T-helper 2 cell treated with Interferon-gamma antibody and Interleukin-4, amounts not matched to agents 5 μg/mL and 100 μg/mL, for 36 hours (primary cell): ENCODE results near the gene CARNS1.

Experiments
- DNase-seq: peaks from one replicate; pipeline ENCODE4 v3.0.0; 2021; ENCODE audit warnings: low spot score
- H3K27ac Mint-ChIP-seq: one replicate; pipeline ENCODE4 v1.8.0; 2021; ENCODE audit warnings: mild to moderate bottlenecking, mixed read lengths
- H3K27me3 Mint-ChIP-seq: one replicate; pipeline ENCODE4 v1.8.0; 2021; ENCODE audit warnings: low read depth, mixed read lengths
- H3K36me3 Mint-ChIP-seq: one replicate; pipeline ENCODE4 v1.8.0; 2021; ENCODE audit warnings: low read depth, mixed read lengths
- H3K4me1 Mint-ChIP-seq: one replicate; pipeline ENCODE4 v1.8.0; 2021; ENCODE audit warnings: low read depth, mixed read lengths
- H3K4me3 Mint-ChIP-seq: one replicate; pipeline ENCODE4 v1.8.0; 2022; ENCODE audit warnings: mild to moderate bottlenecking, moderate library complexity, mixed read lengths
- H3K9me3 Mint-ChIP-seq: one replicate; pipeline ENCODE4 v1.8.0; 2021; ENCODE audit warnings: mixed read lengths

CARNS1 gene

DNA sequence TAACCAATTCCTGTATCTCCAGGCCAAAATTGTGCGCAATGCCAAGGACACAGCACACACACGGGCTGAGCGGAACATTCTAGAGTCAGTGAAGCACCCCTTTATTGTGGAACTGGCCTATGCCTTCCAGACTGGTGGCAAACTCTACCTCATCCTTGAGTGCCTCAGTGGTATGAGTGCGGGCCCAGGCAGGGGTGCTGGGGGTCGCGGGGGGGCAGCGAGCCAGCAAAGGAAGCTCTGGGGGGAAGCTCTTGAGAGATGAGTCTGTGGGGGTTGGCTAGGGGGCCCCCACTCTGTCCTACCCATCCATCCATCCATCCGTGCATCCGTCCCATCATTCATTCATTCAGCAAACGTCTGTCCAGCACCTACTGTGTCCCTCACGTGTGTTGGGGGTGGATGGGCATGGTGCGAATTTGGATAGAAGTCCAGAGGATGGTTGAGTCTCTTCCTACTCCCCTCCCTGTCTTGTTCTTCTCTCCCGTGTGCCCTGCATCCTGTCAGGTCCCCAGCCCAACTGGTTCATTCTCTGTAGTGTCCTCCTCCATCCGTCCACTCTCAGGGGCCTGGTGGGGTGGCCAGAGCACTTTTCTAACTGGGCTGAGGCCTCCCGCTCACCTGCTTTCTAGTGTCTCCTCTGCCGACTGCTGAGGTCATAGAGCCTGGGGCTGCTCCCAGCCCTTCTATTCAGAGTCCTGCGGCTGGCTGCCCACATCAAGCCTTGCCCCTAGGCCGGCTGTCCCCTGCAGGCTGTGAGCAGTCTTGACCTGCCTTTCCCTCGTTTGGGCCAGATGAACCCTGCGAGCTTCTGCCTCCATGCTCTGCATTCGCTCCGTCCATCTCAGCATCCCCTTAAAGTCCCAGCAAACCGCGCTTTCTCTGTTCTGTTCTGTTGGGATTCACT lies 16.1 kb downstream of the CARNS1 start:
- H3K27me3 Mint-ChIP-seq, result no peaks in the 10 kb centered on the region
- no peaks in the 10 kb centered on the region for H3K9me3 Mint-ChIP-seq
- H3K4me3 Mint-ChIP-seq, result peak overlapping the region; percentile 33
- H3K36me3 Mint-ChIP-seq, result peaks cover 30% of the 10 kb centered on the region
- peaks cover 35% of the 10 kb centered on the region for H3K4me1 Mint-ChIP-seq
- no peak for DNase-seq
- peak overlapping the region; percentile 89 for H3K27ac Mint-ChIP-seq

DNA sequence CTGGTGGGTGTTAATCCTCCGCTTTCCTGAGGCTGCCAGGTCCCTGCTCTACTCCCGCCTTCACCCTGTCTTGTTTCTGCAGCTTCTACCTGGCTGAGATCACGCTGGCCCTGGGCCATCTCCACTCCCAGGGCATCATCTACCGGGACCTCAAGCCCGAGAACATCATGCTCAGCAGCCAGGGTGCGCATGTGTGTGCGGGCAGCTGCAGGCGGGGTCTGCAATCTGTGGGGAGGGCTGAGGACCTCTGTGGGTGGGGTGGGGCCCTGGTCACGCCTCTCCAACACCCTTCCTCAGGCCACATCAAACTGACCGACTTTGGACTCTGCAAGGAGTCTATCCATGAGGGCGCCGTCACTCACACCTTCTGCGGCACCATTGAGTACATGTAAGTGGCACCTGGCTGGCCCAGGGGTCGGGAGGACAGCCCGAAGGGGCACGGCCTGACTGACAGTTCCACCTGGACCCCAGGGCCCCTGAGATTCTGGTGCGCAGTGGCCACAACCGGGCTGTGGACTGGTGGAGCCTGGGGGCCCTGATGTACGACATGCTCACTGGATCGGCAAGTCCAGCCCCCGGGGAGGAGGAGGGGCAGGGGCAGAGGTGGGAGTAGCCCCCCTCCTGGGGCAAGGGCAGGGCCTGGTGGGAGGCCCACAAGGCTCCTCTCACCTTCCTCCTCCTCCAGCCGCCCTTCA lies 17.3 kb downstream of the CARNS1 start:
- H3K9me3 Mint-ChIP-seq, result no peaks in the 10 kb centered on the region
- no peaks in the 10 kb centered on the region for H3K27me3 Mint-ChIP-seq
- no peak overlapping the region for H3K4me3 Mint-ChIP-seq
- H3K4me1 Mint-ChIP-seq, result peaks cover 31% of the 10 kb centered on the region
- no peak for DNase-seq
- peaks cover 39% of the 10 kb centered on the region for H3K36me3 Mint-ChIP-seq
- H3K27ac Mint-ChIP-seq, result peak overlapping the region; percentile 89

DNA sequence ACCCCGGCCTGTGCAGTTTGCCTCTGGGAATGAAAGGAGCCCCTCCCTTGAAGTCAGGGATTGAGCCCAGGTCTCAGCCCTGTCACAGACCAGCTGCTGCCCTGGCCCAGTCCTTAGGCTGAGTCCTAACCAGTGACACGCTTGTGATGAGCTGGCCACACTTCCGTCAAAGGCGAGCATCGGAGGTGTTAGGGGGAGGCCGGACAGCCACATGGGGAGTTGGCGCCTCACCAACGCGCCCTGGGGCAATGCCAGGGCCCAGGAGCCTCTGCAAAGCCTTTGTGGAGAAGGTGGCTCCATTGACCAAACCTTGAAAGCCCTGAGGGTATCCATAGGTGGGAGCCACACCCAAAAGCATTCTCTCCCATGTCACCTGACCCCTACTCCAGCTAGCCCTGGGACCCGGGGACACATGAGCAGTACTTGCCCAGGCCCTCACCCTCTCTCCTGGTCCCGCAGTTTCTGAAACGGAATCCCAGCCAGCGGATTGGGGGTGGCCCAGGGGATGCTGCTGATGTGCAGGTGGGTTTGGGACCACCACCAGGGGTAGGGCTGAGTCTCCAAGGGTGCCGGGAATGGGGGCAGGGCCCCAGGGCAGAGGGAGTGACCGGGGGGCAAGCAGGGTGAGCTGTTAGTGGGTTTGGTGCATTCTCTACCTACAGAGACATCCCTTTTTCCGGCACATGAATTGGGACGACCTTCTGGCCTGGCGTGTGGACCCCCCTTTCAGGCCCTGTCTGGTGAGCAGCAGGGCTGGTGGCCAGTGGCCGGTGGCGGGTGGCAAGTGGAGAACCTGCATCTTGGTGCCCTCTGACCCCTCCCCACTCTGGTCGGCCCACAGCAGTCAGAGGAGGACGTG lies 18.3 kb downstream of the CARNS1 start:
- Mint-ChIP-seq H3K4me1 (peaks cover 29% of the 10 kb centered on the region), H3K27me3 (no peaks in the 10 kb centered on the region), H3K4me3 (peak overlapping the region; percentile 40), H3K27ac (peak overlapping the region; percentile 55), H3K36me3 (peaks cover 40% of the 10 kb centered on the region), H3K9me3 (no peaks in the 10 kb centered on the region)
- DNase-seq, result no peak

- peak overlapping the region; percentile 40 for H3K4me3 Mint-ChIP-seq
- H3K36me3 Mint-ChIP-seq, result peaks cover 46% of the 10 kb centered on the region
- no peaks in the 10 kb centered on the region for H3K27me3 Mint-ChIP-seq
- DNase-seq, result no peak
- H3K4me1 Mint-ChIP-seq, result peaks cover 33% of the 10 kb centered on the region
- H3K27ac Mint-ChIP-seq, result peak overlapping the region; percentile 31
- no peaks in the 10 kb centered on the region for H3K9me3 Mint-ChIP-seq
Measured at GRCh38 chr11:67434395-67434881, 19.0 kb downstream of the CARNS1 start.

DNA sequence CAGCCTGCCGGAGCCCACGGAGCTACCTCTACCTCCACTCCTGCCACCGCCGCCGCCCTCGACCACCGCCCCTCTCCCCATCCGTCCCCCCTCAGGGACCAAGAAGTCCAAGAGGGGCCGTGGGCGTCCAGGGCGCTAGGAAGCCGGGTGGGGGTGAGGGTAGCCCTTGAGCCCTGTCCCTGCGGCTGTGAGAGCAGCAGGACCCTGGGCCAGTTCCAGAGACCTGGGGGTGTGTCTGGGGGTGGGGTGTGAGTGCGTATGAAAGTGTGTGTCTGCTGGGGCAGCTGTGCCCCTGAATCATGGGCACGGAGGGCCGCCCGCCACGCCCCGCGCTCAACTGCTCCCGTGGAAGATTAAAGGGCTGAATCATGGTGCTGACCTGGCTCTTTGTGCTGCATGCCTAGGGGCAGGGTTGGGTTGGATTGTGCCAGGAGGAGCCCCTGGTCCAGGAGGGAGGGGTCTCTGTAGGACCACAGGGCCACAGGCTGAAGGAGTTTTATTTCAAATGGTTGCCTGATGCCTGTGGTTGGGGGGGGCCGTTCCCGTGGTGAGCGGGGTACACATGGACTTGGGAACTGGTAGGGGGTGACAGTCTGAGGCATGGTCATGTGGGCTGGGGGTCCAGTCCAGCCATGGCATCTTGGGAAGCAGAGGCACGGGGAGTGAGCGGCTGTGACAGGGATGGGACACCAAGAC lies 19.7 kb downstream of the CARNS1 start:
- Mint-ChIP-seq H3K4me3 (peak overlapping the region; percentile 99), H3K36me3 (peaks cover 50% of the 10 kb centered on the region), H3K9me3 (no peaks in the 10 kb centered on the region), H3K27me3 (no peaks in the 10 kb centered on the region), H3K27ac (peak overlapping the region; percentile 69), H3K4me1 (peaks cover 39% of the 10 kb centered on the region)
- no peak for DNase-seq

DNA sequence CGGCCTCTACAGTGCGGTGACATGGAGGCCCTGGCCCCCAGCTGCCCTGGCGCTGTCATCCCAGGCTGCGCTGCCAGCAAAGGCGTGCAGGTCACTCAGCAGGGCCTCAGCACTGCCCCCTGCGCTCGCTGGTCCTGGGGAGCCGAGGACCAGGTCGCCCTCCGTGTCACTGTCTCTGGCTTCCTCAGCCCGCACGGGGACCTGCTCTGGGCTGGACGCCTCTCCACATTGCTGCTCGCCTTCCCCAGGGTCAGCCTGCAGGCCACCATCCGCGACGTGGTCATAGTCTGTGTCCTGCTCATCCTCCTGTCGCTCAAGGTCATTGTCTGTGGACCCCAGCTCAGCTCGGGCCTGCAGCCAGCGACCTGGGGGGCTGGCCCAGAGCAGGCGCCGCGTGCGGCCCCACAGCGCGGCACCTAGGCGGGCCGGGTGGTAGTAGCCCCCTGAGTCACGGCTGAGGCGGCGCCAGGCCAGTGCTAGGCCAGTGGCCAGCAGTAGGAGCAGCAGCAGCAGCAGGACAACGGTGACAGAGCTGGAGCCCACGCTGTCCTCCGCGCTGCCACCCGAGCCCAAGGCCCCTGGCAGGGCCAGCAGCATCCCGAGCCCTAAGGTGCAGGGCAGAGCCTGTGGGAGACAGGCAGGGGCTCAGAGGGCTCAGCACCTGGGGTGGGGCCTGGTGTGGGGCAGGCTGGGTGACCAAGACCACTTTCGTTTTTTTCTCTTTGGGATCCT lies 20.4 kb downstream of the CARNS1 start:
- no peaks in the 10 kb centered on the region for H3K9me3 Mint-ChIP-seq
- DNase-seq, result no peak
- peak overlapping the region; percentile 92 for H3K27ac Mint-ChIP-seq
- H3K36me3 Mint-ChIP-seq, result peaks cover 48% of the 10 kb centered on the region
- H3K4me3 Mint-ChIP-seq, result peak overlapping the region; percentile 99
- H3K4me1 Mint-ChIP-seq, result peaks cover 43% of the 10 kb centered on the region
- H3K27me3 Mint-ChIP-seq, result no peaks in the 10 kb centered on the region

- H3K36me3 Mint-ChIP-seq, result peaks cover 47% of the 10 kb centered on the region
- peaks cover 42% of the 10 kb centered on the region for H3K4me1 Mint-ChIP-seq
- peak overlapping the region; percentile 92 for H3K27ac Mint-ChIP-seq
- H3K9me3 Mint-ChIP-seq, result no peaks in the 10 kb centered on the region
- peak; percentile 60 for DNase-seq
- H3K4me3 Mint-ChIP-seq, result peak overlapping the region; percentile 99
- H3K27me3 Mint-ChIP-seq, result no peaks in the 10 kb centered on the region
Measured at GRCh38 chr11:67436459-67437081, 21.1 kb downstream of the CARNS1 start.

- no peaks in the 10 kb centered on the region for H3K9me3 Mint-ChIP-seq
- peak within 1 kb of the TSS; percentile 92 for H3K27ac Mint-ChIP-seq
- no peaks in the 10 kb centered on the region for H3K27me3 Mint-ChIP-seq
- H3K4me1 Mint-ChIP-seq, result peaks cover 38% of the 10 kb centered on the region
- peaks cover 45% of the 10 kb centered on the region for H3K36me3 Mint-ChIP-seq
- peak within 1 kb of the TSS; percentile 99 for H3K4me3 Mint-ChIP-seq
- peak; percentile 64 for DNase-seq
Measured at GRCh38 chr11:67437082-67437808, 21.8 kb downstream of the CARNS1 start, which contains the start of gene PTPRCAP. PTPRCAP (minus strand) TSS chr11:67437682; CDS start chr11:67437619, 63 bp downstream.

GRCh38 chr11:67437809-67438157 lies 22.3 kb downstream of the CARNS1 start:
- Mint-ChIP-seq H3K4me3 (peak overlapping the region; percentile 99), H3K27me3 (no peaks in the 10 kb centered on the region), H3K36me3 (peaks cover 41% of the 10 kb centered on the region), H3K9me3 (no peaks in the 10 kb centered on the region), H3K4me1 (peaks cover 41% of the 10 kb centered on the region), H3K27ac (peak overlapping the region; percentile 91)
- no peak for DNase-seq

GRCh38 chr11:67438158-67438902 lies 22.9 kb downstream of the CARNS1 start:
- DNase-seq, result peak; percentile 81
- Mint-ChIP-seq H3K9me3 (no peaks in the 10 kb centered on the region), H3K27me3 (no peaks in the 10 kb centered on the region)

More at GRCh38 chr11:67438158-67438902, 22.9 kb downstream of the CARNS1 start:
- Mint-ChIP-seq H3K4me3 (peak overlapping the region; percentile 99), H3K4me1 (peaks cover 40% of the 10 kb centered on the region), H3K36me3 (peaks cover 41% of the 10 kb centered on the region), H3K27ac (peak overlapping the region; percentile 97)
